CMK (cell line): Measurements from ENCODE around the gene SLC8A1.

ENCODE experiments used
- DNase-seq: peaks from one replicate; pipeline ENCODE4 v3.0.0-alpha.2; 2010; ENCODE audit warnings: low read depth

The SLC8A1 gene

DNA sequence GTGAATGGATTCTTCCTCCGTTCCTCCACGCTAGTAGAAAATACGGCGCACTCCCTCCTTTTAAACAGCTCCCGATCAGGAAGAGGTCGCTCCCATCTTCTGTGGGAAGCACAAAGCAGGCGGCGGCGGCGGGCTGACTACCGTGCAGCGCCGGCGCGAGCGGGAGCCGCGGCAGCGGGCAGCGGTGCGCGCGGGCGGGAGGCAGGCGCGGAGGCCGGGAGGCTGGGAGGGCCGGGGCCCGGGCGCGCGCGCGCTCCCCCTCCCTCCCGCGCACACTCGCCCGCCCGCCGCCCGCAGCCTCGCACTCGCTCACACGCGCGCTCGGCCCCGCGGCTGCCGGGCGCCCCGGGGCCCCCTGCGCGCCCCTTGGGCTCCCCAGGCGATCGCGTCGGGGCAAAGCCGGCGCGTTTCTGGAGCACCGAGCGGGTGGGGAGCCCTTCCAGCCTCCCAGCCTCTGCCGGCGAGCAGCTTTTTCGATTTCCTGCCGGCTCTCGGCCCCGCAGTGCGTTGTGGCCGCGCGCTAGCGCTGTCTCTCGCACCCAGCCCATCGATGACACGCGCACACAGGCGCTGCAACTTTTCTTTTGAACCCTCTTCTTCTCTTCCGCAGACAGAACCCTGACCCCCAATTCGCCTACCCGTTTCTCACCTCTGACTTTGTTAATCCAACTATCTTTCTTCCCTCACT lies at the start of gene SLC8A1:
Gene SLC8A1, minus strand, starts transcription at position 173 of the 688 bp plus-strand sequence.
- DNase-seq, result no peak

- DNase-seq, result no peak
These were observed 47.5 kb upstream of the SLC8A1 start for GRCh38 chr2:40499437-40499836.

DNA sequence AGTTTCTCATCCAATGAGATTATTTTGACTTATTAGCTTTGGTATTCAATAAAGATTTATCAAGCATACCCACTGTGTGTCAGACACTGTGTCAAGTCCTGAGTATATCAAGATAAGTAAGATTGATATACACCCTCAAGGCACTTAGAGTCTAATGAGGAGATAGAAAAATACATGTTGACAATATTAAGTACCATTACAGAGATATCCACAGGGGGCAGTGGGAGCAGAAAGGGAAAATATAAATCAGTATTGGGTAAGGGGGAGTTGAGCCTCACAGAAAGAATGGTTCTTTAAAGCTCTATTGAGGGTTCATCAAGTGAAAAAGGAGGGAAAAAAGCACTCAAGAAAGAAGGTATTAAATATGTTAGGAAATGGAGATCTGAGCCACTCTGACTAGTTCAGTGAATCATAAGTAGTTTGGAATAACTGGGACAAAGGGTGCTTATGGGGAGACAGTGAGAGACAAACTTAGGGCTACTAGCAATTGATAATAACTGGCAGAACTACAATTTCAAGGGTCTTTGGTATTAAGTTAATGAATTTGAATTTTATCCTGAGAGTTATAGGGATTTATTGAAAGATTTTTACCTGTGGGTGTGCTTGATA lies 45.5 kb upstream of the SLC8A1 start:
- DNase-seq, result no peak

GRCh38 chr2:40489678-40489960 lies 37.7 kb upstream of the SLC8A1 start:
- no peak for DNase-seq

- DNase-seq, result no peak
These were observed 37.2 kb upstream of the SLC8A1 start for GRCh38 chr2:40488927-40489677.

- DNase-seq, result no peak
These were observed 36.3 kb upstream of the SLC8A1 start for GRCh38 chr2:40488101-40488601.

GRCh38 chr2:40487602-40488001 lies 35.7 kb upstream of the SLC8A1 start:
- DNase-seq, result no peak

- DNase-seq, result no peak
These were observed 34.0 kb upstream of the SLC8A1 start for GRCh38 chr2:40485854-40486253.

DNA sequence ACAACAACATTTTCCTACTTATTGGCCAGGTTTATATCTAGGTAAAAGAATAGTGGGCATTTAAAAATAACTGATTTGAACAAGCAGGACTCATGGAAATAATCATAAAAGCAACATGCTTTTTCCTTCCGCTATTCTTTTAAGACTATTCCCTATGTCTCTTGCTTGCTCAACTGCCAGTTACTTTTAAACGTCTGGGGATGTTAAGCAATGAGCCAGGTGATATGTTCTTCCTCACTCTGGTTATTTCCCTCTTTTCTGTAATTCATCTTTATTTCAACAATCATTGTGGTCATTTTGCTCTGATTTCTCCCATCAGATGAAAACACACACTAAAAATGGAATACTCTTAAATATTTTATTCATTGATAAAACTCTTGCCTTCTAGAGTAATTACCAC lies 33.4 kb upstream of the SLC8A1 start:
- no peak for DNase-seq

GRCh38 chr2:40483549-40484243 lies 31.8 kb upstream of the SLC8A1 start:
- DNase-seq, result no peak

DNA sequence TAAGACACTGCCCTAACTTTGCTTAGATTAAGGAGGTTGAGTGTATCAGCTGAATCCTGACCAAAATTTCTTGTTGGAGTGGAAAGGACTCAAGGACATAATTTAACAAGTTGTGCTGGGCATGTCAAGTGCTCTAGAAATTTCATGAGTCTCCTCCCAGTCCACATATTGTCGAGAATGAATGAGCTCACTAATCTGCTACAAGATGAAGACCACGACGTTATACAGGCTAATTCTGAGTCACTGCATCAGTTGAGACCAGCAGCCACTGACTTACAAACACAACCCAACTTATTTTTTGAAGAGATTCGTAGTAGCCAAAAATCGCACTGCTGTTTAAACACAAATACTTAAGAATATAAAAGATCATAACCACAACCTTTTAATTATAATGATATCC lies 28.7 kb upstream of the SLC8A1 start:
- no peak for DNase-seq

DNA sequence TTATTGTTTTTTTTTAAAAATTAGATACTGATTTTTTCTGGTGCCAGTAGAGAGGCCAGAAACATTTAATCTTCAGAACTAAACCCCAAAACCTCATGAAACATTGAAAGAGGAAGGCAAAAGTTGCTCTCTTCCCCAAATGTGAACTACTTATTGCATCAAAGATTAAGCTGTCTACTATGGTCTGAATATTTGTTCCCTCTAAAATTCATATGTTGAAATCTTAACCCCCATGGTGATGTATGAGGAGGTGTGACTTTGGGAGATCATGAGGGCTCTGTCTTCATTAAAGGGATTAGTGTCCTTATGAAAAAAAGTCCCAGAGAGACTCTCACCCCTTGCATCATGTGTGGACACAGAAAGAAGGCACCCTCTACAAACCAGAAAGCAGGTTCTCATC lies 28.2 kb upstream of the SLC8A1 start:
- DNase-seq, result no peak

GRCh38 chr2:40477361-40477760 lies 25.5 kb upstream of the SLC8A1 start:
- no peak for DNase-seq

- DNase-seq, result no peak
These were observed 24.5 kb upstream of the SLC8A1 start for GRCh38 chr2:40476436-40476835.

GRCh38 chr2:40474306-40474705 lies 22.4 kb upstream of the SLC8A1 start:
- no peak for DNase-seq

GRCh38 chr2:40471866-40472265 lies 20.0 kb upstream of the SLC8A1 start:
- no peak for DNase-seq

DNA sequence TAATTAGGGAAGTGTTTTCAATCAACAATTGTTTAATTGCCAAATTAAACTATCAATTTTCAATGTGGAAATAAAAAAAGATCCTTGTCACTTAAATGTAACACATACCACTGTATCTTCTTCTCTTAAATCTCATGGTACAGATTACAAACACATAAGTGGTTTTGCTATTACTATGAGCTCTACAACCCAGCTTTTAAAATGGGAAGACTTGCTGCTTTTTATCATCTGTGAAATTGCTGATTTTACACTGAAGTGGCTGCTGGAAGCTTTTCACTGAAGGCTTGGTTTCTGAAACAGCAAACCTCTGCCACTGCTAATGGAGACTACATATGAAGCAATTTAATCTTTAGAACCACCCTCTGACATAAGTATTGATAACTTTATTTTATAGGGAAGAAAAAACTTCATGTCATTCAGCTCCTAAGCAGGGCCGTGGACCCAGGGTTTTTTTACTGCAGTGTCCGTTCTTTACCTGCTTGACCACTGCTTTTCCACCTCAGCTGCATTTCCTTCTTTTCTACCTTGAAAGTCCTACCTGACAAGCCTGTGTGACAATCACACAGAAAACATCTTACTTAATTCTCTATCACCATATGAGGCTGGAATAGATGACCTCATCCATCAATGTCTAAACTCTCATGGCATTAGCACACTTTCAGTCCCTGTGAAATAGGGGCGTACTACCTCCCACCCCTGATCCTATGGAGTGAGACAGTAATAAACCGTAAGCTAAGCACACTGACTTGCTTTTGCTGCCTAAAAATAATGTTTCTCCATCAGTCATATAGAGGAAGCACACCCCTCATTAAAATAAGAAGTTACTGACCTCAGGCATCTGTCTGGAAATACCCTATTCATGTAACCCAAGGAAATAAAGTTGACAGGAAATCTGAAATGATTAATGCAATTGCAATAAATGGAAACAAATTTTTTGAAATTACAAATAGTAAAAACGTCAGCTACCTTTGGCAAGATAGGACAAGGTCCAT lies 19.2 kb upstream of the SLC8A1 start:
- no peak for DNase-seq

DNA sequence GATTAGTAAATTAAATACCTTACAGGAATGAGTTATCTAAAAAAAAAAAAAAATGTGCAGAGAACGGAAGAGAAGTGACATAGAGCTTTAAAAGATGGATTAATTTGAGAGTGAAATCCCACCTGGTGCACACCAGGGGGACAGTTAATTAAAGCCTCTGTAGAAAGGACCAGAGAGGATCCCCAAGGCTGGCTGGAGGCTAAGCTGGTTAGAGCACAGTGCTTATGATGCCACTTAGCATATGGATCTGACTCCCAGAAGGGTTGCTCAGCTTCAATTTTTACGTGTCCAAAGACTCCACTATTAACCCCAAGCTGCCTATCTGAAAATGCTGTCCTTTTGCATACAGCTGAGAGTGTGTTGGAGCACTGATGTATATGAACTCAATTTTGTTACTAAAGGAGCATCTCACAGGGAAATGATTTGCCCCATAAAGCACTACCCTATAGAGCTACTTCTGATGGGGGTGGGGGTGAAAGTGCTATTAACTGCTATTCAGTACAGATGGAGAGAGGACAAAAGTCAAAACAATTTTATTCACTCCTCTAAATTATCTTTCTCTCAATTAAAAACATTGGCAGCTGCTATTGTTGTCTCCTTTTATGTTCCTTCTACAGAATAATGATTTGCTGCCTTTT lies 15.2 kb upstream of the SLC8A1 start:
- DNase-seq, result no peak

DNA sequence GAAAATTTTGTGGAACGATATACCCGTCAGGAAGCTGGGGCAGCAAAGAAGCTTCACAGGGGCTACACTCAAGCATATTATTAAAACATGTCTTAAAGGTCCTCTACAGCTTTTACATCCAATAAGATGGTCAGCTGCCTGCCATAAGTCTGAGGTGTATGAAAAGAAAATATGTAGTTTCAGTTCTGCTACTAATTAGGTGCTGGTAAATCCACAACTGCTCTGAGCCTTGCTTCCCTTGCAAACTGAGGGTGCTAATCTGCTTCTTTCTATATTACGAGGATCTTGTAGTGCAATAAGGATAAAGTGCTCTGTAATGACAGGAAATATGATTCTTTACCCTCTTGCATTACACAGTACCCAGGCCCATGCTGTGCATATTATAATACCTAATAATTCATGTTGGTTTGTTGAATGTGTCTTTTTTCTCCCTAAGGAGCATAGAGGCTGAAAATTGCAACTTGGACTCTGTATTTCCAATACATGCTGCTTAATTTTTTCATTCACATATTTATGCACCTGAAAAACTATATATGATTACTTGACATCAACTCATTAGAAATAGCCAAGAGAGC lies 14.5 kb upstream of the SLC8A1 start:
- DNase-seq, result no peak

DNA sequence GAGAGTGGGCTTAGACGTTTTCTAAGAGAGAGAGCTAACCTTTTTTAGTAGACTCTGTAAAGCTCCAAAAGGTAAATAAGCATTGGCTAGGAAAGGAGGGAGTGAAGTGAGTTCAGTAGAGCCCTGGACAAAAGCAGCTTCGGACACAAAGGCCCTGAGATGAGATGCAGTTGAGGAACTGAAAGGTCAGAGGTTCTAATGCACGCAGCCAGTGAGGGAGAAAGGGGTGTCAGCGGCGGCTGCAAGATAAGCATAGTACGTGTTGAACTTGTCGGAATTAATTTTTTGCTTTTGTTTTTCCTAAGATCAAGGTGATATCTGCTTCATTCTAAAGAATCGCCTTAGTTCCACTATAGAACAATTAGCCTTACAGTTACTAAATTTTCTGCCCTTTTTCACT lies 11.2 kb upstream of the SLC8A1 start:
- no peak for DNase-seq
